HG02884 (cell line): ENCODE measurements around the gene BCL11A.
"Not testable (repeated sequence)": the region's sequence is repeated elsewhere in the genome, so short reads cannot be mapped to it uniquely, and the experiment has no call there.

Experiments used
- ATAC-seq: cut with Tn5 transposase; IDR thresholded peaks from one replicate; pipeline ENCODE4 v1.9.1; 2021; ENCODE audit warnings: mild to moderate bottlenecking, moderate library complexity; ENCODE audit not compliant: unreplicated experiment

BCL11A gene

GRCh38 chr2:60440767-60441163, 112.7 kb downstream of the BCL11A start:
- no peak for ATAC-seq

- ATAC-seq: no peak
Measured at GRCh38 chr2:60440079-60440766, 113.2 kb downstream of the BCL11A start.

- ATAC-seq: peak; percentile 97
Measured at GRCh38 chr2:60439219-60439974, 114.1 kb downstream of the BCL11A start.

GRCh38 chr2:60438653-60439052, 114.8 kb downstream of the BCL11A start:
- ATAC-seq: no peak

GRCh38 chr2:60438131-60438530, 115.3 kb downstream of the BCL11A start:
- no peak for ATAC-seq

GRCh38 chr2:60437080-60437696, 116.3 kb downstream of the BCL11A start:
- ATAC-seq: no peak

- no peak for ATAC-seq
Measured at GRCh38 chr2:60433018-60433596, 120.3 kb downstream of the BCL11A start.

- no peak for ATAC-seq
Measured at GRCh38 chr2:60432035-60432601, 121.3 kb downstream of the BCL11A start.

- no peak for ATAC-seq
Measured at GRCh38 chr2:60429681-60430080, 123.8 kb downstream of the BCL11A start.

GRCh38 chr2:60426880-60427279, 126.6 kb downstream of the BCL11A start:
- no peak for ATAC-seq

GRCh38 chr2:60426341-60426740, 127.1 kb downstream of the BCL11A start:
- ATAC-seq: no peak

GRCh38 chr2:60424233-60424632, 129.2 kb downstream of the BCL11A start:
- no peak for ATAC-seq

- no peak for ATAC-seq
Measured at GRCh38 chr2:60423505-60423904, 129.9 kb downstream of the BCL11A start.

- no peak for ATAC-seq
Measured at GRCh38 chr2:60422826-60423483, 130.5 kb downstream of the BCL11A start.

GRCh38 chr2:60417210-60417609, 136.2 kb downstream of the BCL11A start:
- ATAC-seq: not testable (repeated sequence)

- ATAC-seq: no peak
Measured at GRCh38 chr2:60416221-60417008, 137.0 kb downstream of the BCL11A start.

- no peak for ATAC-seq
Measured at GRCh38 chr2:60415814-60416213, 137.6 kb downstream of the BCL11A start.

- ATAC-seq: no peak
Measured at GRCh38 chr2:60414495-60415138, 138.8 kb downstream of the BCL11A start.

GRCh38 chr2:60413814-60414168, 139.7 kb downstream of the BCL11A start:
- ATAC-seq: peak; percentile 62
